RKO (cell line): ENCODE results near the gene CALB2.
"Not testable (repeated sequence)": the region's sequence is repeated elsewhere in the genome, so short reads cannot be mapped to it uniquely, and the experiment has no call there.

Experiments
- DNase-seq: peaks from one replicate; pipeline ENCODE4 v3.0.0-alpha.2; 2016; ENCODE audit warnings: low spot score

The CALB2 gene, protein sequence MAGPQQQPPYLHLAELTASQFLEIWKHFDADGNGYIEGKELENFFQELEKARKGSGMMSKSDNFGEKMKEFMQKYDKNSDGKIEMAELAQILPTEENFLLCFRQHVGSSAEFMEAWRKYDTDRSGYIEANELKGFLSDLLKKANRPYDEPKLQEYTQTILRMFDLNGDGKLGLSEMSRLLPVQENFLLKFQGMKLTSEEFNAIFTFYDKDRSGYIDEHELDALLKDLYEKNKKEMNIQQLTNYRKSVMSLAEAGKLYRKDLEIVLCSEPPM

DNA sequence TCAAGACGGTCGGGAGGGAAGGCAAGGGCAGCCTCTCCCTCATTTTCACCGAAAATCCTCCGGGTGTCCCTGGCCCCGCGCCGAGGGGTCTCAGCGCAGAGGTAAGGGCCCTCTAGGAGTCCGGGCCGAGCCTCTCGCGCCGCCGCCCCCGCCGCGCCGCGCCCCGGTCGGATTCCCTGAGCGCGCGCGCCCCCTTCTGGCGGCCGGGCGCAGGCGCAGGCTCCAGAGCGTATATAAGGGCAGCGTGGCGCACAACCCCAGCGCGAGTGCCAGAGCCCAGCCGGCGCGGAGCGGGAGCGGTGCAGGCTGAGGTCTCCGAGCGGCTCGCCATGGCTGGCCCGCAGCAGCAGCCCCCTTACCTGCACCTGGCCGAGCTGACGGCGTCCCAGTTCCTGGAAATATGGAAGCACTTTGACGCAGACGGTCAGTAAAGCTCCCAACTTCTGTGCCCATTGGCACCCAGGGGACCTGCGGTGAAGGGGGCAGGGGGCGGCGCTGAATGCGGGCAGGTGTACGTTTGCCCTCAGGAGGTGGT is at the start of gene CALB2:
Gene CALB2 (plus strand): TSS at position 260 of the 535 bp plus-strand sequence. CDS start 70 bp downstream, at position 330.
- peak; percentile 72 for DNase-seq

DNA sequence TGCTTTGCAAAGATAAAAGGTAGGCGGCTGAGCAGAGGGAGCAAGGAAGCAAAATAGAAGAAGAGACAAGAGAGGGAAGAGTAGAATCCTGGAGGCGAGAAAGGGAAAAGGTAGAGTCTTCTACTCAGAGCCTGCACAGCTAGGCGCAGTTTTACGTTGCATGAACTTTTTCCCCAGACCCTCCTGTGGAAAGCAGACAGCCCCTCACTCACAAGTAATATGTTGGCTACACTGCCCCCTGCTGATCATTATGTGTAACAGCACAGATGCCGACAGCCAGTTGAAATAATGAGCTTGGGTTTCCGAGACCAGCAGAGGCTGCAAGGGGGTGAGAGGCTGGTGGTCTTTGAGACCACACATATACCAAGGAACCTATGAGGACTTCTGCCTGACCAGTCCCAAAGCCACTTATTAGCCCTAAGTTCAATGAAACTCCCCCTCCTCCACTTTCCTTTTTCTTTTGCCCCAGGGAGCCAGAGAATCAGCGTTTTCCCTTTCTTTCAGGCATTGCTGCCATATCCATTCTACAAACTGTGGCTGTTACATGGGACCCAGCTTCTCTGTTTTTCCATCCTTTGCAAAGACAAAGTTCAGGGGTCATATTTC is 46.9 kb upstream of the CALB2 start:
- no peak for DNase-seq

DNA sequence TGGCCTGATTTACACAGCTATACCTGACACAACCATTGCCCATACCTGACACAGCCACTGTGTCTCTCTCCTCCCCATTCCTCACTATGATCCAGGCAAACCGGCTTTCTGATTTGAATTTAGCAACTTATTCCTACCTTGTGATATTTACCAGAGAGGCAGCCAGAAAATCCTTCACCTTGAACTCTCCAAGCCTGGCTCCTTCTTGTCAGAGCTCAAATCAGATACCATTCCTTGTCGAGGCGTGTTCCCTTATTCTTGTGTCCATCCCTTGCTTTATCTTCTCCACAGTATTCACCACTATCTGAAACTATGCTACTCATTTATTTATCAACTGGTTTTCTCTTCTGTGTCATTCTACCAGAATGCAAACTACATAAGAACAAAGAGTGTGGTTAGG is 44.9 kb upstream of the CALB2 start:
- not testable (repeated sequence) for DNase-seq

DNA sequence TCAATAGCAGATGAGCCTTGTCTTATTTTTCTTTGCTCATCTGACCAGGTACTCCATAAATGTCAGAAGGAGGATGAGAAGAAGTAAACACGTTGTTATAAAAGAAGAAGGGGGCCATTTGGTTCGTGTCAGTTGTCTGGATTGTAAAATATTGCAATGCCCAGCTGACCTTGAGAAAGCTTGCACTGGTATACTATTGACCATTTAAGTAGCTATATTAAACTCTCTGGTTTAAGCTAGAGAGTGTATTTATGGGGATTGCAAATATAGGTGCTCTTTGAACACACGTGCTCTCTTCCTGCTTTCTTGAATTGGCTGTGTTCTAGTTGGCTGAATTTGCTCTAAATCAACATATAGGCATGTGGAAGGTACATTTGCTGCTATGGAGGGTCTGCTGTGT is 43.3 kb upstream of the CALB2 start:
- no peak for DNase-seq

DNA sequence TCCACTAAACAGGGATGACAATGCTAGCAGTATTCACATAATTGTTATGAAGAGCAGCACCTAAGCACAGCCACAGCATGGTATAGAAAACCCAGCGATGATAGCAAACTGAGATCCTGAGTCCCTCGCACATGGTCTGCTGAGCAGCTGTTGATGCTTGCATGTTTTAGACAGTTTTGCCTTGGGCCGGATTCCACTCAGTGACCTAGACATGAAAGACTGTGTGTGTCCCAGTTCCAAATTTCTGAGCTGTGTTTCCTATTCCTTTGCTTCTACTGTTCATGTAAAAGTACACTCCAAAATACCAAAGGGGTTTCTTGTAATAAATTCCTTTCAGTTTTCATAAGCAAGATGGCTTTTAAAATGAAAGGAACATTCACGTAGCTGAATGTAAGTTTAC is 38.5 kb upstream of the CALB2 start:
- DNase-seq = no peak

DNA sequence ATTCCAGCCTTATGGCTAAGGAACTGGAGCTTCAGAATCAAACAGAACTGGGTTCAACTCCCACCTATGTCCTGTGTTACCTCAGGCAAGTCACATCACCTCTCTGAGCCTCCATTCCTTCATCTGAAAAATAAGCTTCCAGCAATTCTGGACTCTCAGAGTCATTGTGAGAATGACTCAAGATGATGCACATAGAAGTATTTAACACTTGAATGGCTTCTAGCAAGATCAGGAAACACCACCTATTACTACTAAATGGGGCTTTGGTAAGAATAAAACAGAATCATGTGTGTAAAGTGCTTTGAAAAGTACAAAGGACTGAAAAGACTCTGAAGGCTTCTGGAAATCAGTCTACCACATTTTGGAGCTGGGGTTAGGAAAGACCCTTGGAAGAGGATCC is 30.8 kb upstream of the CALB2 start:
- peak; percentile 40 for DNase-seq

DNA sequence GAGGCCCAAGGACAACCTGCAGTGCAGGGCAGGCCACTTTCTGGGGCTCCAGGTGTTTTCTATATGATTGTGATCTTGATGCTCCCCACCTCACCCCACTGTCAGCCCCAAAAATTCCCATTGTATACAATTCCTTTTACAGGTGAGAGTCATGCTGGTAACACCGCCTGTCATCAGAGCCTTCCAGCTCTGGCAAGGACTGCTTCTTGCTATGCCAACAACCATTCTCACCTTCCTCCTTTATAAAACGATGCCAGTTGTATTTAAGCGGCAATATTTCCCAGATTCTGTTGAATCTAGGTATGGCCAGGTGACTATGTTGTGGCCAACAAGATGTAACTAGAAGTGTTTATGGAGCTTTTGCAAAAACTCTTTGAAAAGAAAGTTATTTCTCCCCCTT is 30.4 kb upstream of the CALB2 start:
- no peak for DNase-seq

DNA sequence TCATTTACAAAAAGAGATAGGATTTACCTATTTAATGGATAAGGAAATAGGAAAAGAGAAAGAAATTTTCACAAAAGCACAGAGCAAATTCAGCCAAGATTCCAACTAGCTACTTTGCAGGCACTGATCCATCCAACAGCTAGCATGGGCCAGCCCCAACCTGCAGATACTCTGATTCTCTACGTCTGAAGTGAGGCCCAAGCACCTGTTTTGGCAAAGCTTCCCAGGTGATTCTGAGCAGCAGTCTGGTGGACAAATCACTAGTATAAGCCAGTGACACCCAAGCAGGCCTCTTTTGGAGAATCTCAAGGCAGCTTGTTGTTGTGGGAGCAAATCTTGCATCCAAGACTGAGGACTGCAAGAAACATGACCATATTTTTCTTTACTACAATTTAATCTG is 20.9 kb upstream of the CALB2 start:
- DNase-seq = no peak

DNA sequence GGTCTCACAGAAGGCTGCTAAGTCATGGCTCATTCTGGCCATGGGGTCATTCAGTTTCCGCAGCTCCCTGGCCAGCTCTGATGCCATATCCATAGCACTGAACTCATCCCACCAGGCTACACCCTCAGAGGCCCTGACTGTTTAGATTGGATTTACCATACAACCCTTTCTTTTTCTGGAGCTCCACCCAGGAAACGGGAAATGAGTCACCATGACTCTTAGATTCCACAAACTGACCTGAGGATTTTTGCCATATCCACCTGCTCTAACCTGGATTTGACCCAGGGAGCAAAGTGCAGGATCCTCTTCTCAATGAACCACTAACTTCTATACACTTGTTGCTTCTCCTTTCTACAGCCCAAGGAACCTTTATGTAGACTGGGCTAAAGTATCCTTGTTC is 20.3 kb upstream of the CALB2 start:
- DNase-seq = peak; percentile 92

DNA sequence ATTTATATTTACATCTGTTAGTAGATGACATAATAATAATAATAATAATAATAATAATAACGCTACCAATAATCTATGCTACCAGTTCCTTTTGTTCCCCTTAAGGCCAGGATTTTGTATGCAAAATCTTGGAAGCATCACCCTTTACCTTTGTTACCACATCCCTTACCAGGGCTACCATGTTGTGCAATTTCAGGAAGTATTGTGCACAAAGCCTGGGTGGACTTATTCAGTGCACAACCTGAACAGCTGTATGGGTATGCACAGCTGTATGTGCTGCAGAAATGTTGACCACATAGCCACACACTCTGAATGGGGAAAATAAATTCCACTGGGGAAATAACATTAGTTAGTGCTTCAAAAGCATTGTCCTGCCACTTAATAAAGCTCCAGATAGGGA is 19.9 kb upstream of the CALB2 start:
- DNase-seq = no peak

DNA sequence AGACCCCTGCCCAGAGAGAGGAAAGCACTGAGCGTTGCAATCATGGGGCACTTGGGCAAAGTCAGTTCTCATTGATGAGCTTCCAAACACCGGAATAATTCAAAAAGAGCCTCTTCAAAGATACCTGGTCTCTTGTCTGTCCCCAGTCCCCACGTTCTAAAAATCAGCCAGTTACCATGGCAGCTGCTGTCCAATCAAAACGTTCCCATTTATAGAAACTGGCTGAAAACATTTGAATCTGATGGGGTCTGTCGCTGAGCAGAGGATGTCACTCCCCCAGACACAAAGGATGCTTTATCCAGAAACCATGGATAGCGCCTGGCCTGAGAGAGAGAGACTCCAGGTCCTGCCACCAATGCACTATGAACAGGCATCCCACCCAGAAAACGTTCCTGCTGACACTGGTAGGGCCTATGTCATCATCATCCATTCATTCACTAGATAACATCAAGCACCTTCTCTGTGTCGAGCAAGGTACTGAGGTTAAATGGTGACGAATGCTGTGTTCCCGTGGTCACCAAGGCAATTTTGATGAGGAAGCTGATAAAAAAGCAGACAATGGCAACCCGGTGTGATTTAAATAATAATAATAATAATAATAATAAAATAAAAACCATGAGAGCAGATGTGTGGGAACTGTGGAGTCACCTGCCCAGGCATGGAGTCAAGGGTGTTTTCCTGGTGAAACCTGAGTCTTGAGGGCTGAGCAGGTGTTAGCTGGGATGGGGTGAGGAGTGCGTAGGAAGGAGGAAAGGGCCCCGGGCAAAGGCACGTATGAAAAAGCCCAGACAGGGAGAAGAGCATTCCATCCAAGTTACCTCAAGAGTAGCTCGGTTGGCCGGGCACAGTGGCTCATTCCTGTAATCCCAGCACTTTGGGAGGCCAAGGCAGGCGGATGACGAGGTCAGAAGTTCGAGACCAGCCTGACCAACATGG is 19.0 kb upstream of the CALB2 start:
- DNase-seq = no peak

DNA sequence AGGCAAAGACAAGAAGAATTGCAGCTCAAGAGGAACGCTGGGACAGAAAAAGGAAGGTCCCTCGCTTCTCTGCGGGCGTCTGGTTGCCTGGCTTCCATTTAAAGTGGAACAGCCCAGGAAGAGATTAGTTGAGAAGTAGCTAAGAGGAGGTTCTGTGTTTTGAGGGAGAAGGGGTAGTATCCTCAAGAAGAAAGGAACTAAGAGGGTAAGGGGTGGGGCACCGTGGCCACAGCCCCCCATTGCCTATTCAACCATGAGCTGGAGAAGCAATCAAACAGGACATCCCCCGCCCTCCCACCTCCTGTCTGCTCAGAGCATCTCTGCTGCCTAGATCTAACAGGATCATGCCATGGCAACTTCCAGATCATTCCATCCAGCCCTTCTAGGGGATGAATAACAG is 18.1 kb upstream of the CALB2 start:
- no peak for DNase-seq

DNA sequence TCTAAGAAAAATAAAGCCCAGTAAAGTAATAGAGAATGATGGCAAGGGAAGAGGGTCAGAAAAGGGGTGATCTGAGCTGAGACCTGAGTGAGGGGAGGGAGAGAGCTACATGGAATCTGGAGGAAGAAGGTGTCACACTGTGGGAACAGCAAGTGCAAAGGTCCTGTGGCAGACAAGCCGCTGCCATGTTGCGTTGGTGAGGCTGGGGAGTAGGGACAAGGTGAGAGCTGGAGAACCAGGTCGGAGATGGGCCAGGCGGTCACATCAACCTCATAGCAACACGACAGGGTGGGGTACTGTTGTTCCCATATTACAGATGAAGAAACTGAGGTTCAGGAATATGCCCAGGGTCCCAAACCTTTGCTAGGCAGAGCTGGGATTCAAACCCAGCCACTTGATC is 16.6 kb upstream of the CALB2 start:
- DNase-seq = no peak

DNA sequence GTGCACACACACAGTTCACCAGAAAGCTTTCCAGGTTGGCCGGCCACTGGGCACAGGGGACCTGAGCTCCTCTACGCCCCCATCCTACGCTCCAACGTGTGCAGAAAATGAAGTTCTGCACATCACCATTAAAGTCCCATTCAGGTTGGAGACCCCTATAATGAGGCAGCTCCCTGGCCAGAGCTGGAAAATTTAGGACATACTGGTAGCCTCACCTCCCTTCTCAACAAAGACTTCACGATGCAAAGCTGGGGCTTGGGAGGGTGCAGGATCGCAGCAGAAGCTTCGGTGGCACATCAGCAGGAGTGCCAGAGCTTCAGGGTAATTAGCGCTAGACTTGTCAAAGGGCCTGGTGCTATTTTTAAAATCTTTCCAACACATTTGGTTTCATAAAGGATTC is 15.4 kb upstream of the CALB2 start:
- no peak for DNase-seq

DNA sequence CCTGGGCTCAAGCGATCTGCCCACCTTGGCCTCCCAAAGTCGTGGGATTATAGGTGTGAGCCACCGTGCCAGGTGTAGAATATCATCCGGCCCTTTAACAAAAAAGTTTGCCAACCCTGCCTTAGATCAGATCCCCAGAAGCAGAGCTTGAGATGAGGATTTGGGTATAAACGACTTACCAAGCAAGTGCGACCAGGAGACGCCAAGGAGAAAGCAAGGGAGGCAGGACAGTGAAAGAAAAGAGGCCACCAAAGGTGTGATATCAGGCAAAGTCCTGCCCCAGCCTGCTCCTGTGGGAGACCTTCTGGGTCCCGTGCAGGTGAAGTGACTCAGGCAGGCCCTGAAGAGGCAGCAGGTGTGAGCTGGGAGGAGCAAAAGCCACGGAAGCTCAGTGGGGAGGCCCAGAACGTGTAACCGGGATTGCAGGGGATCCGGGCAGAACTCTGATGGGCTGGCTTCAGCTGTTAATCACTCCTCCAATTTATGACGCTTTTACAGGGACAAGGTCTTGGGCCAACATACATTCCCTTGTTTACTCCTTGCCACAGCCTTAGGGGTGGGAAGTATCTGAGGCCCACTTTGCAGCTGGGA is 14.1 kb upstream of the CALB2 start:
- no peak for DNase-seq

DNA sequence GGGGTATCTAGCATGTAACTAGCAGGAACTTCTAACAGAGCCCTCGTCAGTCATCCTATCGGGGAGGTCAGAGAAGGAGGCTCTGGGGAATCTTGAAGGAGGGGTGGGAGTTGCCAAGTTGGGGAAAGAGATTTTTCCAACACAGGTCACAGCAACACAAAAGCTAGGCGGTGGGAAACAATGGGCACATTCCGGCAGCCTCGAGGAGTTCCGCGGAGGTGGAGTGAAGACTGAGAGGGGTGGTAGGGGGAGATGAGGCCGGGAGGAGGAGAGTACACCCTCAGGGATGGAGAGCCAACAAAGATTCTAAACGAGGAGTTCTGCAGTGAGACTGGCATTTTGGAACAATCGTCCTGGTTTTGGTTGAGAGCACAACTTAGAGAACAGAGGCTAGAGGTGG is 13.5 kb upstream of the CALB2 start:
- DNase-seq = no peak

DNA sequence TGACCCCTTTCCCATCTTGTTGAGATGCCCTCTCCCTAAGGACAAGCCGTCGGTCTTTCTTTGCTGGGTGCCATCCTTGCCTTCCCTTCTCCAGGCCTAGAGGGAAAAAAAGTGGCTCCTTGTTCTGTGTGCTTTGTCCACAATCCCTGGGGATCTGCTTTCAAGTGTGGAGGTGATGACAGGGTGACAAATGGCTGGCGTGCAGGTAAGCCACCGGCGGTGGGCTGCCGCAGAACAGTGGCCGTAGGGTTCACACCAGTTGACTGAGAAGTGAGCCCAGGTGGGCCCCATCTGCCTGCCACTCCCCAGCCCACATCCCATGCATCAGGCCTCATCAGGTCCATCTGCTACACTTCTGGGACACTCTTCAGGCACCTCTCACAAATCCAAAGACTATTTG is 11.4 kb upstream of the CALB2 start:
- no peak for DNase-seq

DNA sequence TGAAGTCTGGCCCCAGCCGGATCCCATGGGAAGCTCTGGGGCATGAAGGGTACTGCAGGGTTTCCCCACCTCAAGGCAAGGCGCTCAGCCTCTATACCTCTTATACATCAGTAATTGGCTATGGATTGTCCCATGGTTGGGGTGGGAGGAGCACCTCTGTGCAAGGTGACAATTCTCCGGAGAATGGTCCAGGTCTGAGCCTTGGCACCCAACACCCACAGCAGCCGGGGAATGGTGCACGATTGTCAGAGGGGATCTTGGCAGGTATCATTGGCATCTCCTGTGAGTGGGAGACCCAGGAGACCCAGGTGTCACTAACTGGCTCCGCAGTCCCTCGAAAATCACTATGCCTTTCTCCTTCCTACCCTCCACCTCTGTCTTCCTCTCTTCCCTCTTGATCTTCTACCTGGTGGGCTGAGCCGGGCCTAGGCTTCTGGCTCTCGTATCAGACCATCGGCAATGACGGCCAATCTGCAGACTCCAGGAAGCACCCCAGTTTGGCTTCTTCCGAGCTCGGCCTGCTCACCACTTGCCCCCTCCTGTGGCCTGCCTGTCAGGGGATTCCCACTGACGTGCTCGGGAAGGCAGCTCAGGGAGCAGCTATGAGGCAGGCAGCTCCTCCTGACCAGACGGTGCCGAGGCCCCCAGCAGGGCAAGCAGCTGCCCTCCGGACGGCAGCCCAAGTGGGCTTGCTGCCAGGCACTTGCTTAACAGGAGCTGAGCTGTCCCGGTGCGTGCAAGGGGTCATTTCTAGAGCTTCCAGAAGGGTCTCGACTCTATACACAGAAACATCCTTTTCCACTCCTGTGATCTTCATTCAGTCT is 10.0 kb upstream of the CALB2 start:
- no peak for DNase-seq

DNA sequence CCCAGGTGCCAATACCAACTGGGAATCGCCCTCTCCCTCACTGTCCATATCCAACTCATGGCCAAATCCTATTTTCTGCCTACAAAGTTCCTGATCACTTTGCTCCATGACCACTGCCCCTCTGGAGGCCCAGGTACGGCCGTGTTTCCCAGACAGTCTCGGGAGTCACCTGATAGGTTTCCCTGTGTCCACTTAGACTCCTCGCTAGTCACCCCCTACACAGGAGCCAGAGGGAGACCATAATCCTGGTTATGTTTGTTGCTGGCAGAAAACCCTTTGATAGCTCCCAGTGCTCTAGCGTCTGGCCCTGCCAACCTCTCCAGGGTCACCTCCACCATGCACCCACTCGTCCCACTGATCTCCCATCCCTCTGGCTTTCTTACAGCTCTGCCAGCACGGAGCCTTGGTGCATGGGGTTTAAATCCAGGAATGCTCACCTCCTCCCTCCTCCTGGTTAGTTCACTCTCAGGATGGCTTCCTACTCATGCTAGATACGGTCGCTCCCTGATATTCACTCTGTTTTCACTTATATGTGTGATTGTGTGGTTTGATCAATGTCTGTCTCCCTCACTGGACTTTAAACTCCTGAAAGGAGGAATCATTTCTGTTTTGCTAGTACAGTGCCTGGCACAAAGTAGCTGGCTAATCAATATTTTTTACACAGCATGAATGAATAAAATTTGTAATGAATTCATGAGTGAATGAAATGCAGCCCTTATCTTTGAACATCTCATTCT is 7.5 kb upstream of the CALB2 start:
- no peak for DNase-seq

DNA sequence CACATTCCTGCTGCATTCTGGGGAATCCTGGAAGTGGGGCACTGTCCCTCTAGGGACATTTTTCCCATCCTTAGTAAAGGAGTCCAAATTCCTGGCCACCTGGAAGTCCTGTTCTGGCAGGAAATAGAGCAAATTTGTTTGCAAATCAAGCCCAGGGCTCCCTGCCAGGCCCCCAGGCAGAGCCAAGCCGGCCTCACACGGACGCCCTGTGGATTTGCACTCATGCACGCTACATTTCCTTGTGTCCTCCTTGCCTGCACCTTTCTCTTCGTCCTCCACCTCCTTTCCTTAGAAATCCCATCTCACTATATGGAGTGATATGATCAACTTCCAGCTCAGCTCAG is 7.0 kb upstream of the CALB2 start:
- no peak for DNase-seq

DNA sequence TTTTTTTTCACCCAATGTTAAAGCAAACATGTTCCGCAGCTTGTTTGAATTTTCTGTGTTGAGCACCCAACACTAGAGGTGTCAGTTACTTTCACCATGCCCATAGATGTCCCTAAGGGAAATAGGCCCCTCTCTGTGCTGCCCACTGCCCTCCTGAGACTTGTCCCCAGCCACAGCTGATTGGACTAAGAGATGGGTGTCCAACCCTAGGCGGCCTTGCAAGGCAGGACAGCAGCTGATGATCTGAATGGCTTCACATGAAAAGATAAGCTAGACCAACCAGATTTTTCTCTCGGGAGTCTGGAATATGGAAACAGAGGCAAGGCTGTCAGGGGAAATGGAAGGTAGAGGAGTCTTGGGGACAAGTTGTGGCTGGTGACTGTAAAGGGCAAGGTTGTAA is 6.1 kb upstream of the CALB2 start:
- no peak for DNase-seq
